HEK293 (cell line): ENCODE measurements around the gene NPPB.
A peak's percentile ranks its signal among the peaks of the same experiment; 100 is the strongest.

Source experiments
- GLI2 ChIP-seq: fragments of 450-650 bp; formaldehyde crosslinking; IDR thresholded peaks from 2 replicates; pipeline ENCODE4; 2017; ENCODE audit warnings: missing biosample characterization, missing genetic modification characterization, low read depth, borderline replicate concordance
- KLF1 ChIP-seq: fragments of 450-650 bp; formaldehyde crosslinking; IDR thresholded peaks from 2 replicates; pipeline ENCODE4 v1.5.1; 2016; ENCODE audit warnings: missing biosample characterization, missing genetic modification characterization
- KLF16 ChIP-seq: fragments of 450-650 bp; formaldehyde crosslinking; IDR thresholded peaks from 2 replicates; pipeline ENCODE4 v1.5.1; 2017; ENCODE audit warnings: missing biosample characterization, missing genetic modification characterization
- KLF8 ChIP-seq: fragments of 450-650 bp; formaldehyde crosslinking; IDR thresholded peaks from 2 replicates; pipeline ENCODE4 v1.5.1; 2016; ENCODE audit warnings: missing biosample characterization, missing genetic modification characterization
- SP2 ChIP-seq: fragments of 450-650 bp; formaldehyde crosslinking; IDR thresholded peaks from 2 replicates; pipeline ENCODE4 v1.5.1; 2016; ENCODE audit warnings: missing biosample characterization, missing genetic modification characterization
- ZBTB17 ChIP-seq: fragments of 450-650 bp; formaldehyde crosslinking; IDR thresholded peaks from 2 replicates; pipeline ENCODE4 v1.5.1; 2016; ENCODE audit warnings: missing biosample characterization, missing genetic modification characterization
- ZBTB7A ChIP-seq: fragments of 450-650 bp; formaldehyde crosslinking; IDR thresholded peaks from 2 replicates; pipeline ENCODE4 v1.5.1; 2016; ENCODE audit warnings: low read depth, missing biosample characterization, missing genetic modification characterization
- ZFP69B ChIP-seq: fragments of 450-650 bp; formaldehyde crosslinking; IDR thresholded peaks from 2 replicates; pipeline ENCODE4 v1.5.1; 2016; ENCODE audit warnings: missing biosample characterization, missing genetic modification characterization
- ZNF112 ChIP-seq: fragments of 450-650 bp; formaldehyde crosslinking; IDR thresholded peaks from 2 replicates; pipeline ENCODE4 v1.5.0; 2017; ENCODE audit warnings: missing biosample characterization, missing genetic modification characterization
- ZNF121 ChIP-seq: fragments of 450-650 bp; formaldehyde crosslinking; IDR thresholded peaks from 2 replicates; pipeline ENCODE4 v1.5.1; 2016; ENCODE audit warnings: missing biosample characterization, missing genetic modification characterization
- ZNF274 ChIP-seq, 2 experiments: fragments of 200-500 bp in 1 of 2; fragments of 450-650 bp in 1 of 2; sonication (Bioruptor generic) in 1 of 2; formaldehyde crosslinking in 1 of 2; IDR thresholded peaks; 2 replicates each; pipeline versions ENCODE4 v1.5.1 to v1.6.1; 2014 to 2016; ENCODE audit warnings: borderline replicate concordance in 1 of 2, inconsistent platforms in 1 of 2, low read length in 1 of 2, missing biosample characterization in 1 of 2, missing genetic modification characterization in 1 of 2
- ZNF324 ChIP-seq: fragments of 450-650 bp; formaldehyde crosslinking; IDR thresholded peaks from 2 replicates; pipeline ENCODE4 v1.5.1; 2016; ENCODE audit warnings: missing biosample characterization, missing genetic modification characterization
- ZNF341 ChIP-seq: fragments of 450-650 bp; formaldehyde crosslinking; IDR thresholded peaks from 2 replicates; pipeline ENCODE4; 2016; ENCODE audit warnings: low read depth, missing biosample characterization, missing genetic modification characterization
- ZNF404 ChIP-seq: fragments of 450-650 bp; formaldehyde crosslinking; IDR thresholded peaks from 2 replicates; pipeline ENCODE4 v1.5.1; 2017; ENCODE audit warnings: missing biosample characterization, missing genetic modification characterization
- ZNF433 ChIP-seq: fragments of 450-650 bp; formaldehyde crosslinking; IDR thresholded peaks from 2 replicates; pipeline ENCODE4 v1.5.1; 2016; ENCODE audit warnings: missing biosample characterization, missing genetic modification characterization, low read depth
- ZNF514 ChIP-seq: fragments of 450-650 bp; formaldehyde crosslinking; IDR thresholded peaks from 2 replicates; pipeline ENCODE4 v1.5.1; 2016; ENCODE audit warnings: missing biosample characterization, missing genetic modification characterization
- ZNF544 ChIP-seq: fragments of 450-650 bp; formaldehyde crosslinking; IDR thresholded peaks from 2 replicates; pipeline ENCODE4 v1.5.0; 2017; ENCODE audit warnings: missing biosample characterization, missing genetic modification characterization
- ZNF600 ChIP-seq: fragments of 450-650 bp; formaldehyde crosslinking; IDR thresholded peaks from 2 replicates; pipeline ENCODE4 v1.5.1; 2016; ENCODE audit warnings: missing biosample characterization, missing genetic modification characterization
- ZNF658 ChIP-seq: fragments of 450-650 bp; formaldehyde crosslinking; IDR thresholded peaks from 2 replicates; pipeline ENCODE4; 2016; ENCODE audit warnings: missing biosample characterization, missing genetic modification characterization
- ZNF660 ChIP-seq: fragments of 450-650 bp; IDR thresholded peaks from 2 replicates; pipeline ENCODE4 v1.5.1; 2018; ENCODE audit warnings: missing biosample characterization, mild to moderate bottlenecking, missing genetic modification characterization
- ZNF776 ChIP-seq: fragments of 450-650 bp; formaldehyde crosslinking; IDR thresholded peaks from 2 replicates; pipeline ENCODE4 v1.5.0; 2017; ENCODE audit warnings: missing biosample characterization, missing genetic modification characterization, borderline replicate concordance
- ZNF792 ChIP-seq: fragments of 450-650 bp; formaldehyde crosslinking; IDR thresholded peaks from 2 replicates; pipeline ENCODE4 v1.5.1; 2016; ENCODE audit warnings: missing biosample characterization, missing genetic modification characterization
- ZSCAN16 ChIP-seq: fragments of 450-650 bp; formaldehyde crosslinking; IDR thresholded peaks from 2 replicates; pipeline ENCODE4 v1.5.1; 2016; ENCODE audit warnings: missing biosample characterization, missing genetic modification characterization
- ZSCAN23 ChIP-seq: fragments of 450-650 bp; formaldehyde crosslinking; IDR thresholded peaks from 2 replicates; pipeline ENCODE4 v1.5.1; 2016; ENCODE audit warnings: missing biosample characterization, missing genetic modification characterization
- TF ChIP-seq, protein P1 (sequence below): fragments of 450-650 bp; formaldehyde crosslinking; IDR thresholded peaks from 2 replicates; pipeline ENCODE4 v1.5.1; 2016; ENCODE audit warnings: missing biosample characterization, missing genetic modification characterization
- TF ChIP-seq, protein P2 (sequence below): fragments of 450-650 bp; formaldehyde crosslinking; IDR thresholded peaks from 2 replicates; pipeline ENCODE4 v1.5.1; 2016; ENCODE audit warnings: missing biosample characterization, missing genetic modification characterization, borderline replicate concordance
- TF ChIP-seq, protein P3 (sequence below): fragments of 450-650 bp; formaldehyde crosslinking; IDR thresholded peaks from 2 replicates; pipeline ENCODE4 v1.5.1; 2017; ENCODE audit warnings: missing biosample characterization, missing genetic modification characterization
- TF ChIP-seq, protein P4 (sequence below): fragments of 450-650 bp; formaldehyde crosslinking; IDR thresholded peaks from 2 replicates; pipeline ENCODE4 v1.5.1; 2017; ENCODE audit warnings: missing biosample characterization, missing genetic modification characterization
- TF ChIP-seq, protein P5 (sequence below): fragments of 450-650 bp; formaldehyde crosslinking; IDR thresholded peaks from 2 replicates; pipeline ENCODE4 v1.5.1; 2016; ENCODE audit warnings: missing biosample characterization, missing genetic modification characterization

NPPB gene

DNA sequence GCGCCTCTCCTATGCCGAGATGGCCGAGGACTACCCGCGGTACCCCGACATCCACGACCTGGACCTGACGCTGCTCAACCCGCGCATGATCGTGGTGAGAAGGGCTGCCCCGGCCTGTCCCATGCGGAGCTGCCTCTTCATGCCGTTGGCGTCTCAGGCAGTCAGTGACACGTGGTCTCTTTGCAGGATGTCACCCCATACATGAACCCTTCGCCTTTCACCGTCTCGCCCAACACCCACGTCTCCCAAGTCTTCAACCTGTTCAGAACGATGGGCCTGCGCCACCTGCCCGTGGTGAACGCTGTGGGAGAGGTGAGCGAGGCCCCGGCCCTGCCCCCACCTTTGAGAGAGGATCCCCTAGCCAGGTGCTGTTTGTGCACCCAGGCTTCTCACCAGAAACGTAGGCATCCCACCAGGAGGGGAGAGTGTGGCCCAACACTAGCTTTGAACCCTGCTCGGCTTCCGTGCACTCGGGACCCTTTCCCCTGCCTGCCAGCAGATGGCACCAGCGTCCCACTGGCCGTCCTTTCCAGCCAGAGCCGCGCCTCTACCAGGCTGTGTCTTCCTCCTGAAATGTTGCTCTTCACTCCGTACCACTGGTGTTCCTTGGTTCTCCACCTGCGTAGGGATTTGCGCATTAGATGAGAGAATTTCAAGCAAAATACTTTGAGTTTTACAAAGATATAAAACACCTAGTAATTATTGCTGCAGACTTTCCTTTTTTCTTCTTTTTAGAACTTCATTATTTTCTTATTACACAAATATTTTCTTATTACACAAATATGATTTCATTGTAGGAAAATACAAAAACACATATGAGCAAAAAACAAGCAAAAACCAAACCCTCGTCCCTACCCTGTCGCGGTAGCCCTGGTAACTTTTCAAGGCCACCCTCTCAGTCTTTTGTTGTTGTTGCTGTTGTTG, 20.1 kb downstream of the NPPB start (continued):
- TF ChIP-seq, protein P1, sequence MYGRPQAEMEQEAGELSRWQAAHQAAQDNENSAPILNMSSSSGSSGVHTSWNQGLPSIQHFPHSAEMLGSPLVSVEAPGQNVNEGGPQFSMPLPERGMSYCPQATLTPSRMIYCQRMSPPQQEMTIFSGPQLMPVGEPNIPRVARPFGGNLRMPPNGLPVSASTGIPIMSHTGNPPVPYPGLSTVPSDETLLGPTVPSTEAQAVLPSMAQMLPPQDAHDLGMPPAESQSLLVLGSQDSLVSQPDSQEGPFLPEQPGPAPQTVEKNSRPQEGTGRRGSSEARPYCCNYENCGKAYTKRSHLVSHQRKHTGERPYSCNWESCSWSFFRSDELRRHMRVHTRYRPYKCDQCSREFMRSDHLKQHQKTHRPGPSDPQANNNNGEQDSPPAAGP (tag by site-specific recombination) = peak; percentile 71
- TF ChIP-seq ZNF112 (no peak), ZBTB17 (tag by site-specific recombination) (peak; percentile 51; the same call in 1 of the 2 replicates), KLF8 (tag by site-specific recombination) (no peak), ZNF776 (tag by site-specific recombination) (no peak), ZNF341 (tag by site-specific recombination) (no peak), ZNF121 (tag by site-specific recombination) (no peak), ZNF514 (no peak), KLF16 (tag by site-specific recombination) (no peak), ZNF792 (tag by site-specific recombination) (no peak), ZSCAN23 (tag by site-specific recombination) (no peak), ZFP69B (tag by site-specific recombination) (no peak), ZNF544 (no peak), ZNF324 (tag by site-specific recombination) (no peak), ZNF274 (IDR thresholded peaks at IDR 0.05; ENCODE audit: low read length) (no peak), ZNF274 (tag by site-specific recombination; IDR thresholded peaks at IDR 0.05; ENCODE audit: borderline replicate concordance) (no peak), ZBTB7A (tag by site-specific recombination) (no peak), ZNF600 (peak; percentile 60; the same call in 1 of the 2 replicates), ZNF660 (tag by site-specific recombination) (peak; percentile 68; the same call in 1 of the 2 replicates), ZNF658 (tag by site-specific recombination) (no peak), ZSCAN16 (tag by site-specific recombination) (no peak), GLI2 (no peak), SP2 (tag by site-specific recombination) (no peak), ZNF433 (no peak), KLF1 (tag by site-specific recombination) (no peak), ZNF404 (tag by site-specific recombination) (no peak)
- TF ChIP-seq, protein P2, sequence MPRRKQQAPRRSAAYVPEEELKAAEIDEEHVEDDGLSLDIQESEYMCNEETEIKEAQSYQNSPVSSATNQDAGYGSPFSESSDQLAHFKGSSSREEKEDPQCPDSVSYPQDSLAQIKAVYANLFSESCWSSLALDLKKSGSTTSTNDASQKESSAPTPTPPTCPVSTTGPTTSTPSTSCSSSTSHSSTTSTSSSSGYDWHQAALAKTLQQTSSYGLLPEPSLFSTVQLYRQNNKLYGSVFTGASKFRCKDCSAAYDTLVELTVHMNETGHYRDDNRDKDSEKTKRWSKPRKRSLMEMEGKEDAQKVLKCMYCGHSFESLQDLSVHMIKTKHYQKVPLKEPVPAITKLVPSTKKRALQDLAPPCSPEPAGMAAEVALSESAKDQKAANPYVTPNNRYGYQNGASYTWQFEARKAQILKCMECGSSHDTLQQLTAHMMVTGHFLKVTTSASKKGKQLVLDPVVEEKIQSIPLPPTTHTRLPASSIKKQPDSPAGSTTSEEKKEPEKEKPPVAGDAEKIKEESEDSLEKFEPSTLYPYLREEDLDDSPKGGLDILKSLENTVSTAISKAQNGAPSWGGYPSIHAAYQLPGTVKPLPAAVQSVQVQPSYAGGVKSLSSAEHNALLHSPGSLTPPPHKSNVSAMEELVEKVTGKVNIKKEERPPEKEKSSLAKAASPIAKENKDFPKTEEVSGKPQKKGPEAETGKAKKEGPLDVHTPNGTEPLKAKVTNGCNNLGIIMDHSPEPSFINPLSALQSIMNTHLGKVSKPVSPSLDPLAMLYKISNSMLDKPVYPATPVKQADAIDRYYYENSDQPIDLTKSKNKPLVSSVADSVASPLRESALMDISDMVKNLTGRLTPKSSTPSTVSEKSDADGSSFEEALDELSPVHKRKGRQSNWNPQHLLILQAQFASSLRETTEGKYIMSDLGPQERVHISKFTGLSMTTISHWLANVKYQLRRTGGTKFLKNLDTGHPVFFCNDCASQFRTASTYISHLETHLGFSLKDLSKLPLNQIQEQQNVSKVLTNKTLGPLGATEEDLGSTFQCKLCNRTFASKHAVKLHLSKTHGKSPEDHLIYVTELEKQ (tag by site-specific recombination) = no peak
- TF ChIP-seq, protein P3, sequence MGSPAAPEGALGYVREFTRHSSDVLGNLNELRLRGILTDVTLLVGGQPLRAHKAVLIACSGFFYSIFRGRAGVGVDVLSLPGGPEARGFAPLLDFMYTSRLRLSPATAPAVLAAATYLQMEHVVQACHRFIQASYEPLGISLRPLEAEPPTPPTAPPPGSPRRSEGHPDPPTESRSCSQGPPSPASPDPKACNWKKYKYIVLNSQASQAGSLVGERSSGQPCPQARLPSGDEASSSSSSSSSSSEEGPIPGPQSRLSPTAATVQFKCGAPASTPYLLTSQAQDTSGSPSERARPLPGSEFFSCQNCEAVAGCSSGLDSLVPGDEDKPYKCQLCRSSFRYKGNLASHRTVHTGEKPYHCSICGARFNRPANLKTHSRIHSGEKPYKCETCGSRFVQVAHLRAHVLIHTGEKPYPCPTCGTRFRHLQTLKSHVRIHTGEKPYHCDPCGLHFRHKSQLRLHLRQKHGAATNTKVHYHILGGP = no peak
- TF ChIP-seq, protein P4, sequence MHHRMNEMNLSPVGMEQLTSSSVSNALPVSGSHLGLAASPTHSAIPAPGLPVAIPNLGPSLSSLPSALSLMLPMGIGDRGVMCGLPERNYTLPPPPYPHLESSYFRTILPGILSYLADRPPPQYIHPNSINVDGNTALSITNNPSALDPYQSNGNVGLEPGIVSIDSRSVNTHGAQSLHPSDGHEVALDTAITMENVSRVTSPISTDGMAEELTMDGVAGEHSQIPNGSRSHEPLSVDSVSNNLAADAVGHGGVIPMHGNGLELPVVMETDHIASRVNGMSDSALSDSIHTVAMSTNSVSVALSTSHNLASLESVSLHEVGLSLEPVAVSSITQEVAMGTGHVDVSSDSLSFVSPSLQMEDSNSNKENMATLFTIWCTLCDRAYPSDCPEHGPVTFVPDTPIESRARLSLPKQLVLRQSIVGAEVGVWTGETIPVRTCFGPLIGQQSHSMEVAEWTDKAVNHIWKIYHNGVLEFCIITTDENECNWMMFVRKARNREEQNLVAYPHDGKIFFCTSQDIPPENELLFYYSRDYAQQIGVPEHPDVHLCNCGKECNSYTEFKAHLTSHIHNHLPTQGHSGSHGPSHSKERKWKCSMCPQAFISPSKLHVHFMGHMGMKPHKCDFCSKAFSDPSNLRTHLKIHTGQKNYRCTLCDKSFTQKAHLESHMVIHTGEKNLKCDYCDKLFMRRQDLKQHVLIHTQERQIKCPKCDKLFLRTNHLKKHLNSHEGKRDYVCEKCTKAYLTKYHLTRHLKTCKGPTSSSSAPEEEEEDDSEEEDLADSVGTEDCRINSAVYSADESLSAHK (tag by site-specific recombination) = no peak
- TF ChIP-seq, protein P5, sequence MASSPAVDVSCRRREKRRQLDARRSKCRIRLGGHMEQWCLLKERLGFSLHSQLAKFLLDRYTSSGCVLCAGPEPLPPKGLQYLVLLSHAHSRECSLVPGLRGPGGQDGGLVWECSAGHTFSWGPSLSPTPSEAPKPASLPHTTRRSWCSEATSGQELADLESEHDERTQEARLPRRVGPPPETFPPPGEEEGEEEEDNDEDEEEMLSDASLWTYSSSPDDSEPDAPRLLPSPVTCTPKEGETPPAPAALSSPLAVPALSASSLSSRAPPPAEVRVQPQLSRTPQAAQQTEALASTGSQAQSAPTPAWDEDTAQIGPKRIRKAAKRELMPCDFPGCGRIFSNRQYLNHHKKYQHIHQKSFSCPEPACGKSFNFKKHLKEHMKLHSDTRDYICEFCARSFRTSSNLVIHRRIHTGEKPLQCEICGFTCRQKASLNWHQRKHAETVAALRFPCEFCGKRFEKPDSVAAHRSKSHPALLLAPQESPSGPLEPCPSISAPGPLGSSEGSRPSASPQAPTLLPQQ = 0 out of 2 replicates have a peak, but pooled peaks have one; percentile 20
